GM21619 (cell line): Measurements from ENCODE around the gene VAPA.

Source experiments
- ATAC-seq: cut with Tn5 transposase; IDR thresholded peaks from one replicate; pipeline ENCODE4 v1.9.1; 2021; ENCODE audit not compliant: unreplicated experiment

VAPA gene

GRCh38 chr18:9994701-9995235 is 81.0 kb downstream of the VAPA start:
- no peak for ATAC-seq

DNA sequence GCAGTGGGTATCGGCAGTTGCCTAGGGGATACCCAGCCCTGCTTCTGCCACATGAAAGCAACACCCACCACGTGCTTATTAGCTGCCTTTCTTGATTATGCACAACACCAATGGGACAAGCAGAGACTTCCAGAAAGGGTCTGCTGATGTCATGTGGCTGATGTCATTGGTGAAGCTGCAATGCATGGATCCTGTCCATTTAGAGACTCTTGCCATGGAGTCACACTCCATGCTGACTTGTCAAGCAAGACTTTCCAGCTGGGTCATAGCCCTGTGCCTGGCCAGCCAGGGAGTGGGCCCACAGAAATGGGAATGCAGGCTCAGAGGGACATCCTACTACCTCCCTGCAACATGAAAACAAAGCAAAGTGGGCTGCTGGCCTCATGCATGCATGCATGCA is 81.8 kb downstream of the VAPA start:
- no peak for ATAC-seq

GRCh38 chr18:9996094-9996493 is 82.3 kb downstream of the VAPA start:
- ATAC-seq = no peak

DNA sequence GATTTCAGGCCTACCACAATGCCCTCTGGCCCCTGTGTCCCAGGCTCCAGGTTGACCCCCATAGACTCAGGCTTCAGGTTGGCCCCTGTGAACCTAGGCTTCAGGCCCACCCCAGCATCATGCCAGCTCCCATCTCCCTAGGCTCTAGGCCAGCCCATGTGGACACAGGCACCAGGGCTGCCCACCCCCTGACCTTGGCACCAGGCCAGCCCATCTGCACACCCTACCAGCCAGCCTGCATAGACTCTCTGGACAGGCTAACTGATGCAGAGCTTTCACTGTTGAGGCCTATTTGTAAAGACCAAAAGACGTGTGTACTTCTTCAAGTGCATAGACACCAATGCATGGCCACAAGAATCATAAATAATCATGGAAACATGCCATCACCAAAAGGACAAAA is 83.9 kb downstream of the VAPA start:
- no peak for ATAC-seq

DNA sequence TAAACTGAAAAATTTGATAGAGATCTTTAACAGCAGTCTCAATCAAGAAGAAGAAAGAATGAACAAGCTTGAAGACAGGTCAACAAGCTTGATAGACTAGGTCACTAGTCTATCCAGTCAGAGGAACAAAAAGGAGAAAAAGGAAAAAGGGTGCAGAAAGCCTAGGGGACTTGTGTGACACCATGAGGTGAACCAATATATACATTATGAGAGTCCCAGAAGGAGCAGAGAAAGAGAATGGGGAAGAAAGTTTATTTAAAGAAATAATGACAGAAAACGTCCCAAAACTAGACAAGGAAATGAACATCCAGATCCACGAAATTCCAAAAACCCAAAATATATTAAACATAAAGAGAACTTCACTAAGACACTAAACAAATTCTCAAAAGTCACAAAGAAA is 84.5 kb downstream of the VAPA start:
- no peak for ATAC-seq

DNA sequence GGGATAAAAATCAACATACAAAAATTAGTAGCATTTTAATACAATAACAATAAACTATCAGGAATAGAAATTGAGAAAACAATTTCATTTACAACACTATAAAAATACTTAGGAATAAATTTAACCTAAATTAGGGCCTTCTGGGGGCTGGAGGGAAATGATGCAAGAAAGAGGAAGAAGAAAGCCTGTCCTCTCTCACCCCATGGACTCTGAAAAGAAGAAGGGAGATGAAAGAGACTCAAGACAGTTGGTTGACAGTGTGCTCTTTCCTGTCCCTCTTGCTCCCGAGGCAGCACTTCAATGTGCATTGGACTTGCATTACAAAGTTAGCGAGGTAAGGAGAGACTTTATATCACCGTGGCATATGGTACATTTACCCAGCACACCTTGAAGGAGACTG is 88.5 kb downstream of the VAPA start:
- no peak for ATAC-seq

DNA sequence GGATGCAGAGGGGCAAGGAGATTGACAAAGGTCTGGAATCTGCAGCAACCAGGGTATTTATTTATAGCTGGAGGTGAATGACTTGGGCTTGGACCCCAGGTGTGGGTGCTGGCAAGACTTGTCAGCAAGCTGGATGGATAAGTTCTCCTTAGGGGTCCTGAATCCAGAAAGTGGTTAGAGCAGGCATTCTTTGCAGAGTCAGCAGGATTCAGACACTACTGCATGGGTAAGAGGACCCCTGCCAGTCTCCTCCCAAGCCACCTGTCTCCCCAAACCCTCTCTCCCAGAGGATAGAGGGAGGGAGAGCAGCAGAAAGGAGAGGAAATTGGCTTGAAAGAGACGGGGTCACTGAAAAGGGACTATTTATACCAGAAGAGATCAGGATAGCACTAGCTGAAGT is 89.5 kb downstream of the VAPA start:
- ATAC-seq = no peak

GRCh38 chr18:10003866-10004265 is 90.0 kb downstream of the VAPA start:
- ATAC-seq = no peak

GRCh38 chr18:10006311-10006893 is 92.6 kb downstream of the VAPA start:
- ATAC-seq = no peak

DNA sequence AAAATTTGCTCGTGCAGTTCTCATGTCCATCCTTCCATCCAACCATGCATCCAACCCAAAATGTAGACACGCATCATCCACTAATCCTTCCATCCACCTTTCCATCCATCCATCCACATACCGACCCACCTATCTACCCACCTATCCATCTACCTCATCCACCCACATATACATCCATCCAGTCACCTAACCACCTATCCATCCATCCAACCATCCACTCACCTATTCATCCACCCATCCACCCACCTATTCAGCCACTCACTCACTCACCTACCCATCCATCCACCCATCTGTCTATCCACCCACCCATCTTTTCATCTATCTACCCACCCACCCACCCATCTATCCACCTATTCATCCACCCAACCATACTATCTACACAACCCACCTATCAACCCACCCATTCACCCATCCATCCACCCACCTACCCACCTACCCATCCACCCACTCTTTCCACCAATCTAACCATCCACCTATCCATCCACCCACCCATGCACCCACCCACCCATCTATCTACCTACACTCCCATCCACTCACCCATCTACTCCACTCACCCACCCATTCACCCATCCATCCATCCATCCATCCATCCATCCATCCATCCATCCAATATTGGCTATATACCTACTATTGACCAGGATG is 94.3 kb downstream of the VAPA start:
- ATAC-seq = no peak
